22Rv1 (cell line): ENCODE measurements around the gene OR51E1.

Experiments used
- ZFX ChIP-seq: fragments of 450-650 bp; IDR thresholded peaks from 2 replicates; pipeline ENCODE4 v1.6.1; 2017; ENCODE audit warnings: antibody characterized with exemption, borderline replicate concordance
- TF ChIP-seq, protein P1 (sequence below): fragments of 450-650 bp; IDR thresholded peaks from 2 replicates; pipeline ENCODE4 v1.5.1; 2017; ENCODE audit warnings: mild to moderate bottlenecking

DNA sequence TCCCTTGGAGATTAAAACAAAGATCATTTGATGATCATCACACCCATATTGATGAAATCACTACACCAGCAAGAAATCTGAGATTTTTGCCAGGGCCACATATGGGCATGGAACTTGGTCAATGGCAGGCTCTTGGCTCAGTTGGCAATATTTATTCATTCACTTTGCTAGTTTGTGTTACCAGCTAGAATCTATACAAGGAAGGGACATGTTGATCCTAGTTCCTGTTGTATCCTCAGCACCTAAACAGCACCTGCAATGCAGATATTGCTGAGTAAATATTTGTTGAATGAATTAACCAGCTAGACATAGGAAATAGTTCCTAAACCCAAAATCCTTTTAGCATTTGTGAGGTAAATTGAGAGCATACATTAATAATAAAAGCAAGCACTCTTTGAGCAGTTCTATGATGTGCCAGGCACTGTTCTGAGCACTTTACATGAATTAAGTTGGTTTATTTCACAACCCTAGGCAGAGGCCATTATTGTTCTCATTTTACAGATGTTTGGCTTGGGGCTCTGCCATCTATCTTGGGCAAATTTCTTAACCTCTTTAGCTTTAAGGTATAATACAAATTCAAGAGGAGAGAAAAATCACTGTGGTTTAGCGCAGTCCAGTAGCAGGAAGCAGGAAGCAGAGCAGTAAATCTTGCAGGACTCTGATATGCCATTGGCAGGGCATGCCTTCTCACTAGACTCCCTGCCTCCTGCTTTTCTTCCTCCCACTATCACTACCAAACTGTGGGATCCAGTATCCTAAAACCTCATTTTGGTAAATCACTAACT lies 37.4 kb upstream of the OR51E1 start:
- TF ChIP-seq, protein P1, sequence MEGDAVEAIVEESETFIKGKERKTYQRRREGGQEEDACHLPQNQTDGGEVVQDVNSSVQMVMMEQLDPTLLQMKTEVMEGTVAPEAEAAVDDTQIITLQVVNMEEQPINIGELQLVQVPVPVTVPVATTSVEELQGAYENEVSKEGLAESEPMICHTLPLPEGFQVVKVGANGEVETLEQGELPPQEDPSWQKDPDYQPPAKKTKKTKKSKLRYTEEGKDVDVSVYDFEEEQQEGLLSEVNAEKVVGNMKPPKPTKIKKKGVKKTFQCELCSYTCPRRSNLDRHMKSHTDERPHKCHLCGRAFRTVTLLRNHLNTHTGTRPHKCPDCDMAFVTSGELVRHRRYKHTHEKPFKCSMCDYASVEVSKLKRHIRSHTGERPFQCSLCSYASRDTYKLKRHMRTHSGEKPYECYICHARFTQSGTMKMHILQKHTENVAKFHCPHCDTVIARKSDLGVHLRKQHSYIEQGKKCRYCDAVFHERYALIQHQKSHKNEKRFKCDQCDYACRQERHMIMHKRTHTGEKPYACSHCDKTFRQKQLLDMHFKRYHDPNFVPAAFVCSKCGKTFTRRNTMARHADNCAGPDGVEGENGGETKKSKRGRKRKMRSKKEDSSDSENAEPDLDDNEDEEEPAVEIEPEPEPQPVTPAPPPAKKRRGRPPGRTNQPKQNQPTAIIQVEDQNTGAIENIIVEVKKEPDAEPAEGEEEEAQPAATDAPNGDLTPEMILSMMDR, result no peak
- TF ChIP-seq ZFX, result no peak
